Gastroesophageal sphincter (tissue), 4 donors: ENCODE measurements around the gene A3GALT2. TPM values are rescaled to one million over a fixed set of nuclear protein-coding genes. Genes with fewer than 3 reads are reported as not detected.

ENCODE experiments used
- ATAC-seq: fragments of 150-250 bp; one replicate; pipeline ENCODE4 v1.9.1; 2016; ENCODE audit warnings: mild to moderate bottlenecking, moderate library complexity
- H3K27ac ChIP-seq, 4 donors: fragments of 200-600 bp; sonication (generic) in 3 of 4; 1 replicate in 3 of 4; 2 replicates in 1 of 4; pipeline ENCODE4 v1.5.1; 2016 to 2019
- H3K27me3 ChIP-seq: fragments of 200-600 bp; sonication (generic); one replicate; pipeline ENCODE4 v1.5.1; 2019
- H3K36me3 ChIP-seq, 2 donors: fragments of 200-600 bp; sonication (generic); one replicate each; pipeline ENCODE4 v1.5.1; 2019; ENCODE audit warnings: control low read depth in 1 of 2
- H3K4me1 ChIP-seq, 3 donors: fragments of 200-600 bp; sonication (generic); 1 replicate in 2 of 3; 2 replicates in 1 of 3; pipeline ENCODE4 v1.5.1; 2016 to 2019; ENCODE audit warnings: control low read depth in 2 of 3
- H3K4me3 ChIP-seq, 2 donors: fragments of 200-600 bp; sonication (generic); one replicate each; pipeline ENCODE4 v1.5.1; 2019; ENCODE audit warnings: mild to moderate bottlenecking in 1 of 2, moderate library complexity in 1 of 2
- H3K9me3 ChIP-seq, 3 donors: fragments of 200-600 bp; sonication (generic); one replicate each; pipeline ENCODE4 v1.5.1; 2017 to 2019; ENCODE audit warnings: control low read depth in 2 of 3
- CTCF ChIP-seq, 4 experiments: fragments of 200-600 bp in 2 of 4; fragments of 450-650 bp in 2 of 4; sonication (generic) in 1 of 4; IDR thresholded peaks; one replicate each; pipeline ENCODE4 v1.5.1; 2017 to 2019; ENCODE audit warnings: antibody characterized with exemption in 4 of 4, mild to moderate bottlenecking in 2 of 4, moderate library complexity in 2 of 4
- EP300 ChIP-seq: sonication (generic); formaldehyde crosslinking; IDR thresholded peaks from one replicate; pipeline ENCODE4 v1.6.1; 2017; ENCODE audit warnings: antibody characterized with exemption, mild to moderate bottlenecking
- POLR2A ChIP-seq, 2 donors: fragments of 450-650 bp; IDR thresholded peaks; one replicate each; pipeline ENCODE4 v1.6.1; 2017; ENCODE audit warnings: antibody characterized with exemption in 2 of 2, mild to moderate bottlenecking in 2 of 2, moderate library complexity in 1 of 2
- POLR2AphosphoS5 ChIP-seq: sonication (generic); formaldehyde crosslinking; IDR thresholded peaks from one replicate; pipeline ENCODE4 v1.6.1; 2017; ENCODE audit warnings: antibody characterized with exemption
- WGBS, 2 donors: methylation state at CpG; one replicate each; pipeline ENCODE4 v1.1.5; 2018; ENCODE audit warnings: low coverage in 1 of 2; 5-methylcytosine and 5-hydroxymethylcytosine counted together
- total RNA-seq, 4 donors: library from RNA; depleted of rRNA; stranded (reverse); fragments of >200 nt; gene quantifications; one replicate each; pipeline ENCODE4 v1.1.0, GENCODE V29; 2016

A3GALT2 gene
- total RNA-seq, 4 donors from 2014 or later: 0.67 TPM; not detected in 3

GRCh38 chr1:33261344-33261743 lies 59.6 kb downstream of the A3GALT2 start:
- Histone ChIP-seq H3K27ac (no peak overlapping the region), H3K9me3 (no peaks in the 10 kb centered on the region), H3K4me1 (peaks cover 0 to 88% (median 36%) of the 10 kb centered on the region in 3 donors), H3K36me3 (peaks cover 0 to 8% of the 10 kb centered on the region in 2 donors), H3K27me3 (no peaks in the 10 kb centered on the region), H3K4me3 (no peak overlapping the region)
- 48 to 83% methylated on average over 2 to 7 of the region's 7 CpGs for WGBS, 2 donors
- no peak for ATAC-seq
- no peak for TF ChIP-seq POLR2AphosphoS5
- no peak for TF ChIP-seq EP300
- no peak for TF ChIP-seq CTCF (IDR thresholded peaks at IDR 0.05)
- no peak for TF ChIP-seq POLR2A (IDR thresholded peaks at IDR 0.05)

- ATAC-seq: no peak
- Histone ChIP-seq H3K9me3 (no peaks in the 10 kb centered on the region), H3K27me3 (no peaks in the 10 kb centered on the region), H3K27ac (no peak overlapping the region), H3K36me3 (peaks cover 0 to 4% of the 10 kb centered on the region in 2 donors), H3K4me3 (no peak overlapping the region), H3K4me1 (peaks cover 0 to 82% (median 36%) of the 10 kb centered on the region in 3 donors)
- no peak for TF ChIP-seq CTCF (IDR thresholded peaks at IDR 0.05)
- no peak for TF ChIP-seq EP300
- TF ChIP-seq POLR2A (IDR thresholded peaks at IDR 0.05): no peak
- TF ChIP-seq POLR2AphosphoS5: no peak
- WGBS, 2 donors: 74 to 85% methylated on average over 4 to 5 of the region's 5 CpGs
Observed at GRCh38 chr1:33260439-33260838, 60.5 kb downstream of the A3GALT2 start.

GRCh38 chr1:33259879-33260278 lies 61.0 kb downstream of the A3GALT2 start:
- no peak for ATAC-seq
- H3K4me1 ChIP-seq: peaks cover 0 to 82% (median 38%) of the 10 kb centered on the region in 3 donors
- H3K27me3 ChIP-seq: no peaks in the 10 kb centered on the region
- no peak overlapping the region for H3K4me3 ChIP-seq
- TF ChIP-seq POLR2A (IDR thresholded peaks at IDR 0.05): no peak
- TF ChIP-seq POLR2AphosphoS5: no peak
- TF ChIP-seq CTCF (IDR thresholded peaks at IDR 0.05): no peak
- no peak for TF ChIP-seq EP300
- H3K9me3 ChIP-seq: no peaks in the 10 kb centered on the region
- 82% methylated on average over 3 of the region's 3 CpGs; no CpG with 5 or more reads in 1 of the 2 donors for WGBS, 2 donors
- H3K27ac ChIP-seq: no peak overlapping the region
- H3K36me3 ChIP-seq: peaks cover 0 to 4% of the 10 kb centered on the region in 2 donors

GRCh38 chr1:33258788-33259274 lies 62.1 kb downstream of the A3GALT2 start:
- Histone ChIP-seq H3K27me3 (no peaks in the 10 kb centered on the region), H3K9me3 (no peaks in the 10 kb centered on the region), H3K4me3 (peak overlapping the region in 1 of 2 donors; percentile 71), H3K27ac (peak overlapping the region in 1 of 4 donors; percentile 96), H3K36me3 (peaks cover 0 to 4% of the 10 kb centered on the region in 2 donors), H3K4me1 (peaks cover 0 to 73% (median 35%) of the 10 kb centered on the region in 3 donors)
- TF ChIP-seq EP300: no peak
- TF ChIP-seq POLR2AphosphoS5: no peak
- TF ChIP-seq POLR2A (IDR thresholded peaks at IDR 0.05): no peak
- TF ChIP-seq CTCF (IDR thresholded peaks at IDR 0.05): no peak
- 100% methylated on average over 1 of the region's 2 CpGs; no CpG with 5 or more reads in 1 of the 2 donors for WGBS, 2 donors
- no peak for ATAC-seq
